GM19025 (cell line): ENCODE measurements around the gene AP3B2.

Experiments
- ATAC-seq: cut with Tn5 transposase; IDR thresholded peaks from one replicate; pipeline ENCODE4 v1.9.1; 2021; ENCODE audit warnings: mild to moderate bottlenecking, low read depth, moderate library complexity; ENCODE audit not compliant: unreplicated experiment

The AP3B2 gene

DNA sequence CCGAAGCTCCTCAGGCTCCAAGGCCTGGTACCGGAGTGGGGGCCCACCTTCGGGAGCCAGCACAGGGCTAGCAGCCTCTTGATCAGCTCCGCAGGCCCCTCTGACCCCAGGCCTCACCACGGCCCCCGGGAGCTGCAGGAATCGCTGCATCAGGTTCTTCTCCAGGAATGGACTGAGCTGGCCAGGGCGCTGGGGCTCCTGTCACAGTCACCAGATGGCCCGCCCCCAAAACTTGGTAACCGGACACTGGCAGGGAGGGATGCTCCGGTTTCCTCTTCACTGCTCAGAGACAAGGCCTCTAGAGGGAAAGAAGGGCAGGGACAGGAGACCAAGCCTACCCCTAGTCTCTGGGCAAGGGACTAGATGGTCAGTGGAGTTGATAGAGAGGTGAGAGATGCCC, 9.9 kb downstream of the AP3B2 start:
- ATAC-seq = no peak

DNA sequence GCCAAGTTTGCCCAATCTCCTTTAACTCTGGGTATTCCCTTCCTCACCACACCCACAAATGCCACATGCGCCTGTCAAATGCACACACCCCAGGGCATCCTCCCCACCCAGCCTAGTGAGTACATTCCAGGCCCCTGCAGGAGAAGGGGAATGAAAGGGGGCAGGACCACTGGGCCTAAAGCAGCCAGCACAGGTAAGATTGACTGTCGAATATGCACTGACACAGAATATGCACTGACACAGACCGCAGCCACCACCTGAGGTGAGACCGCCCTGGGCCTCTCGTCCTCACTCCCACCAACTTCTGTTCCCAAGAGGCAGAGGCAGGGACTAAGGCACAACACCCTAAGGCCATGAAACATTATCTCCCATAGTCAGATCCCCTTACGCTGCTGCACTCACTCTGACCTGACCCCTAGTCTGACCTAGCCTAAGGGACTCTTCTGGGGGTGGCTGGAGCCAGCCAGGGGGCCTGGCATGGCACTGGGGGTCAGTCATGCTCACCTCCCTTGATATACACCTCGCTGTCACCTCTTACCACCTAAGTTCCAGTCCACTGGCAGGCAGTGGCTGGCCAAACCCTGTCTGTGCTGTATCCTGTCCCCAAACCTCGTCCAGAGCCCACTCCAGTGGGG, 10.8 kb downstream of the AP3B2 start:
- ATAC-seq = no peak

DNA sequence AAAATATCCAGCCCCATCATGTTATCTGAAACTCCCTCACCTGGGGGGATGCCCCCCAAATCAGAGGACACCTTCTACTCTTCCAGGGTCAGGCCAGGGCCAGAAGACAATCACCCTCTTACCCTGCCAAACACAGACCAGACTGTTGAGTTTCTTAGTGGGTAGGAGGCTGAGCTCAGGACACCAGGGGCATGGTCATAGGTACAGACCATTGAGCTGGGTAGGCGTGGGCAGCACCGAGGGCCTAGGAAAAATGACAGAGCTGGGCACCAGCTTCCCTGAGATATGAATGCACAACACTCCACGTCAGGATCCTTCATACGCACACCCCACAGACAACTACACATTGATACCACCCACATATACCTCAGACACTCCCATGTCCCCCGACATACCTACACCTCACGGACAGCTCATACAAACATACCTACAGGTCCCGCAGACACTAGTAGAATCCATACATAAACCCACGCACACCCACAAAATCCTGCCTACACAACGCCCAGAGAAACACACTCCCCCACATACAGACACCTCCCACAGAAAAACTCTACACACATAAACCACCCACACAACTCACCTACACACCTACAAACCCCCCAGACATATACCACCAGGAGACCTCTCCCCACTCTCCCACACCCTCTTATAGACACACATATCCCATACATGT, 11.8 kb downstream of the AP3B2 start:
- ATAC-seq = no peak

- ATAC-seq = no peak
These were observed 17.5 kb downstream of the AP3B2 start for GRCh38 chr15:82692171-82692570.

GRCh38 chr15:82689147-82689546, 20.5 kb downstream of the AP3B2 start:
- ATAC-seq = no peak

GRCh38 chr15:82688691-82689090, 21.0 kb downstream of the AP3B2 start:
- no peak for ATAC-seq

- no peak for ATAC-seq
These were observed 28.3 kb downstream of the AP3B2 start for GRCh38 chr15:82681371-82681770.

DNA sequence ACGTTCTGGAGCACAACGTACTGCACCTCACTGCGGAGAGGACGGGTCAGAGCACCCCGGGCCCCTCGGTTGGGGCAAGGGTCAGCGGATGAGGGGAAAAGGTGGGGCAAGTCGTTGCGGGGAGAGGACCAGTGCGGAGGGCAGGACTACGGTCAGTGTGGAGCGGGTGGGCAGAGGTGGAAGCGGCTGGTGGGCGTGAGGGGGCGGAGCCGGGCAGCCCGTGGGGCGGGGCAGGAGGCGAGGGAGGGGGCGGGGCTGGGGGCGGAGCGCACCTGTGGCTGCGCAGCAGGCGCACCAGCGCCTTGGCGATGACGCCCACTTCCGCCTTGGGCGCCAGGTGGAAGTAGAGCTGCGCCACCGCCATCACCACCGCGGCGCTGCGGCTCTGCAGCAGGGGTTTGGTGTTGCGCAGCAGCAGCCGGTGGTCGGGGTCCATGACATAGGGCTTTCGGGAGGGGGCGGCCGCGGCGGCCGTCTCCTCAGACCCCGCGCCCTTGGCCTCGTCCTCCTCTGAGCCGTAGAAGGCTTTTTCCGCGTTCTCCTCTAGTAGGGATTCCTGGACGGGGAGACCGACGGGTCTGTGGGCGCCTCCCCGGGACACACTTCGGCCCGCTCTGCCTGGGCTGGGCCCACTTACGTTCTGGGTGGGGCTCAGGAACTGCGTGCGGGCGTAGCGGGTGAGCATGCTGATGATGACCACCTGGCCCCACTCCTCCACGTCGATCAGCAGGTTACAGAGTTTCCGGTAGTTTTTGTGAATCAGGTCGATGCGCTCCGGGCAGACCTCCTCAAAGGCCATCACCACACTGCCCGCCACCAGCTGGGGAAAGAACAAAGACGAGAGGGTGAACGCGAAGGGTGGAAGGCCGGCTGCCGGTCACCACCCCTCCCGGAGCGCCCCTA, 29.2 kb downstream of the AP3B2 start:
- peak; percentile 78 for ATAC-seq

- no peak for ATAC-seq
These were observed 30.0 kb downstream of the AP3B2 start for GRCh38 chr15:82679626-82680199.

- no peak for ATAC-seq
These were observed 31.9 kb downstream of the AP3B2 start for GRCh38 chr15:82677720-82678323.

DNA sequence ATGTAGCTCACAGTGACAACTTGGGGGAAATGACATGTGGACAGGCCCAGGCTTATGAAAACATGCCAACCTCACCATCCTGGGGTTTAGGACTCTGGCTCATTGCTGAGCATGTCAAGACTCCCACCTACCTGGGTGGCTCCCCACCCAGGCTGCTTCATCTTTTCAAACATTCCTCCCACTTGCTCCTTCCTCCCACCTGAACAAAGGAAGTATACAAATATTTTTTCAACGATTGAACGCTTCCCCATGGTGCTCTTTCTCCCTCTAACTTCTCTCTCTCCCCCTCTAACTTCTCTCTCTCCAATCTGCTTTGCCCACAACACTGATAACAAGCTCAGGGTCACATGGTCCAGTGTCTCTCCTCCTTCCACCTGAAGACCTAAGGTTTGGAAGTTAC, 34.8 kb downstream of the AP3B2 start:
- no peak for ATAC-seq

DNA sequence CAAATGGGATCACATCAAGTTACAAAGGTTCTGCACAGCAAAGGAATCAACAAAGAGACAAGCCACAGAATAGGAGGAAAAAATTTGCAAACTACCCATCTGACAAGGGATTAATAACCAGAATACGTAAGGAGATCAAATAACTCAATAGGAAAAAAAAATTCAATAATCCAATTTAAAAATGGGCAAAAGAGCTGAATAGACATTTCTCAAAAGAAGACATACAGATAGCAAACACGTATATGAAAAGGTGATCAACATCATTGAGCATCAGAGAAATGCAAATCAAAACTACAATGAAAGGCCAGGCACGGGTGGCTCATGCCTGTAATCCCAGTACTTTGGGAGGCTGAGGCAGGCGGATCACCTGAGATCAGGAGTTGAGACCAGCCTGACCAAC, 39.0 kb downstream of the AP3B2 start:
- ATAC-seq = no peak

DNA sequence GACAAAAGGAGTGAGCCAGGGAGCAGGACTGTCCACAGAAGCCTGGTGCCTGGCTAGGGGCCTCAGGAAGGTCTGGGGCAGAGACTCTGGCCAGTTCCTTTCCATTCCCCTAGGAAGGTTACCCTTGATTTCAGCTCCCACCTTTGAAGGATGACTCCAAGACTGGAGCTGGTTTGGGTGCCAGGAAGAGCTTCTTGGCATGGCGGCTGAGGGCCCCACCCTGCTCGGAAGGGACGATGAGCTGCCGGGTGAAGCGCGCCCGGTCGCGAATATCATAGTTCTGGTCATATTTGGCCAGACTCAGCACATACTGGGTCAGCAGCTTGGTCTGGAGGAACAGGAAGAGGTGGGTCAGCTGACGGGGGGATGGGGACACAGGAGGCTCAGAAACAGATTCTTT, 43.1 kb downstream of the AP3B2 start:
- ATAC-seq = no peak

GRCh38 chr15:82664021-82664420, 45.7 kb downstream of the AP3B2 start:
- no peak for ATAC-seq

DNA sequence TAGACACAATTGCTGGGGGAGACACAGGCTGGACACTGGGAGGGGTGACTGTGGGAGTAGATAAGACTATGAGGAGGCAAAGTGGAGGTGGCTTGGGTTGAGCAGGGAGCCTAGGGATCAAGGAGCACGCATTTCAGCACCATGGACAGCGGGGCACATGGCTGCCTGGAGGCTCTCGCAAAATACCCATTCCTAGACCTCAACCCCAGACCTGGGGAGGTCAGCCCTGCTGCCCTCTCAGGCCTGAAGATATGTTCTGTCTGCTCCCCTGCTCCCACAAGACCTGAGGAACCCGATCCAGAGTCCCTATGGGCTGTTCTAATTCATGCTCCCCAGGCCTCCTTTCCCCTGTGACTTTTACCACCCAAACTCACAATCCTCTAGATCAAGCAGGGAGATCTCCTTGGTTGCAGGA, 46.5 kb downstream of the AP3B2 start:
- no peak for ATAC-seq

GRCh38 chr15:82662641-82663040, 47.0 kb downstream of the AP3B2 start:
- no peak for ATAC-seq

- ATAC-seq = no peak
These were observed 49.3 kb downstream of the AP3B2 start for GRCh38 chr15:82660378-82660777.

GRCh38 chr15:82656641-82657266, 52.9 kb downstream of the AP3B2 start:
- no peak for ATAC-seq

DNA sequence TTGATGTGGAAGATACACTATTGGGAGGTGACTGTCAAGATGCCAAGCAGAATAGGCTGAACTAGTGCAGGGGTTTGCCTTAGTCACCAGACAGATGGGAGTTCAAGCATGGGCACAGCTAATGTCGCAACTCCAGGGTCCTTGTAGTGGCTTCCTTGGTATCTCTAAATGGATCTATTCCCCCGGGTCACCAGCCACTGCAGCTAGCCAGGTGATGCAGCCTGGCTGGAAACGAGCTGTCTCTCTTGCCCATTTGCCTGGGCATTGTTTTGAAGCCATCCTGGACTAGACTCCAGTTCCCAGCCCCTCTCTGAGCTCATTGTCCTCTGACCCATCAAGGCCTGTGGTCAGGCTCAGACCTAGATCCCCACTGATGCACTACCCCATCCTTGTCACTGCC, 54.1 kb downstream of the AP3B2 start:
- ATAC-seq = no peak

DNA sequence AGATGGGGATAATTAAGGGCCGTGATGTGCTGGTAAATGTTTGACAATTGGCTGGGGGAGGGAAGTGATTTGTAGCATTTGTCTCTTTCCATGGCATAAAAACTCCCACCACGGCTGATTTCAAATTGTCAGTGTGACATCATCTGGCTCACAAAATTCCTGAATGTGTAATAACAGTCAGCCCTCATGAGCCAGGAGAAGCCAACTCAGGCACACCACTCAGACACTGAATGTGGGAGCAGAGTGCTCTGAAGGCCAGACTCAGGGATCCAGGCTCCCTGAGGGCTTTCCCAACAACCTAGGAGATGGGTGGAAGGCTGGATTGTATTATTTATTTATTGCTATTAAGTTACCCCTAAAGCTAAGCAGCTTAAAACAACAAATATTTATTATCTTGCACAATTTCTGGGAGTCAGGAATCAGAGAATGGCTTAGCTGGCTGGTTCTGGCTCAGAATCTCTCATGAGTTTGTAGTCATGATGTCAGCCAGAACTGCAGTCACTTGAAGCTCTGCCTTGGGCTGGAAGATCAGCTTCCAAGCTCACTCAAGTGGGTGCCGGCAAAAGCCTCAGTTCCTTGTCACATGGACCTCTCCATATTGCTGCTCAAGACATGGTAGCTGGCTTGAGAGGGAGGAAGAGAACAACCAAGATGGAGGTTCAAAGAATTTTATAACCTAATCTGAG, 56.0 kb downstream of the AP3B2 start:
- no peak for ATAC-seq
